Measurements from ENCODE around the gene CABP2. TPM values are rescaled to one million over a fixed set of nuclear protein-coding genes. Genes with fewer than 3 reads are reported as not detected.

CABP2 gene
- total RNA-seq, 2 donors from 2014 or later = not detected

GRCh38 chr11:67508486-67509121 is 14.6 kb downstream of the CABP2 start:
- peak; percentile 58 to 70 for ATAC-seq
- peak overlapping the region; percentile 92 for H3K4me3 Mint-ChIP-seq

GRCh38 chr11:67507864-67508485 is 15.3 kb downstream of the CABP2 start, which contains the start of gene CDK2AP2:
CDK2AP2 (minus strand) TSS chr11:67508162; CDS start chr11:67508082, 80 bp downstream.
- Mint-ChIP-seq H3K9me3 (no peaks in the 10 kb centered on the region), H3K4me3 (peak within 1 kb of the TSS; percentile 92), H3K36me3 (no peaks in the 10 kb centered on the region), H3K27ac (peak within 1 kb of the TSS; percentile 92 to 93), H3K4me1 (ENCODE audit: low read depth in 2 of 2) (peaks cover 28 to 29% of the 10 kb centered on the region in 2 donors), H3K27me3 (peaks cover 3 to 7% of the 10 kb centered on the region in 2 donors)
- DNase-seq (ENCODE audit: low spot score) (peak; percentile 100), ATAC-seq (peak; percentile 88 to 91)

More at GRCh38 chr11:67508486-67509121, 14.6 kb downstream of the CABP2 start:
- H3K27ac Mint-ChIP-seq = peak overlapping the region; percentile 92 to 93
- no peaks in the 10 kb centered on the region for H3K36me3 Mint-ChIP-seq
- DNase-seq (ENCODE audit: low spot score) = peak; percentile 99
- peaks cover 3 to 7% of the 10 kb centered on the region in 2 donors for H3K27me3 Mint-ChIP-seq
- peaks cover 25% of the 10 kb centered on the region in 2 donors for H3K4me1 Mint-ChIP-seq (ENCODE audit: low read depth in 2 of 2)
- no peaks in the 10 kb centered on the region for H3K9me3 Mint-ChIP-seq

- peaks cover 3 to 7% of the 10 kb centered on the region in 2 donors for H3K27me3 Mint-ChIP-seq
- H3K4me1 Mint-ChIP-seq (ENCODE audit: low read depth in 2 of 2) = peaks cover 32% of the 10 kb centered on the region in 2 donors
- DNase-seq (ENCODE audit: low spot score) (no peak), ATAC-seq (no peak)
- H3K4me3 Mint-ChIP-seq = peak overlapping the region; percentile 92
- no peaks in the 10 kb centered on the region for H3K36me3 Mint-ChIP-seq
- no peaks in the 10 kb centered on the region for H3K9me3 Mint-ChIP-seq
- H3K27ac Mint-ChIP-seq = peak overlapping the region; percentile 92 to 93
These were observed 15.9 kb downstream of the CABP2 start for GRCh38 chr11:67507242-67507863.

- no peaks in the 10 kb centered on the region for H3K9me3 Mint-ChIP-seq
- DNase-seq (ENCODE audit: low spot score) = no peak
- no peaks in the 10 kb centered on the region for H3K36me3 Mint-ChIP-seq
- no peak for ATAC-seq
- H3K27ac Mint-ChIP-seq = peak overlapping the region; percentile 92 to 93
- H3K4me3 Mint-ChIP-seq = peak overlapping the region; percentile 92
- H3K4me1 Mint-ChIP-seq (ENCODE audit: low read depth in 2 of 2) = peaks cover 32% of the 10 kb centered on the region in 2 donors
- H3K27me3 Mint-ChIP-seq = peaks cover 3 to 7% of the 10 kb centered on the region in 2 donors
These were observed 16.7 kb downstream of the CABP2 start for GRCh38 chr11:67506426-67507051.

GRCh38 chr11:67505605-67506396 is 17.4 kb downstream of the CABP2 start:
- H3K4me1 Mint-ChIP-seq (ENCODE audit: low read depth in 2 of 2) = peaks cover 37% of the 10 kb centered on the region in 2 donors

GRCh38 chr11:67504950-67505581 is 18.2 kb downstream of the CABP2 start, which contains the start of gene PITPNM1:
PITPNM1 (minus strand) TSS chr11:67505363; CDS start chr11:67504180, 1,183 bp downstream.
- Mint-ChIP-seq H3K9me3 (no peaks in the 10 kb centered on the region), H3K4me3 (peak within 1 kb of the TSS; percentile 92), H3K27ac (peak within 1 kb of the TSS; percentile 87 to 92), H3K36me3 (peaks cover 8% of the 10 kb centered on the region), H3K27me3 (no peaks in the 10 kb centered on the region), H3K4me1 (ENCODE audit: low read depth in 2 of 2) (peaks cover 41 to 42% of the 10 kb centered on the region in 2 donors)
- DNase-seq (ENCODE audit: low spot score) = peak; percentile 86
- ATAC-seq = peak; percentile 32 to 37

More at GRCh38 chr11:67505605-67506396, 17.4 kb downstream of the CABP2 start:
- ATAC-seq = peak; percentile 44 to 49
- peak; percentile 86 for DNase-seq (ENCODE audit: low spot score)
- peak overlapping the region; percentile 92 for H3K4me3 Mint-ChIP-seq
- H3K27me3 Mint-ChIP-seq = peaks cover under 1% of the 10 kb centered on the region in 2 donors
- H3K9me3 Mint-ChIP-seq = no peaks in the 10 kb centered on the region
- peaks cover 5% of the 10 kb centered on the region for H3K36me3 Mint-ChIP-seq
- H3K27ac Mint-ChIP-seq = peak overlapping the region; percentile 87 to 92

GRCh38 chr11:67504005-67504949 is 19.0 kb downstream of the CABP2 start:
- H3K36me3 Mint-ChIP-seq = peaks cover 8% of the 10 kb centered on the region

GRCh38 chr11:67503119-67504004 is 19.9 kb downstream of the CABP2 start:
- H3K4me1 Mint-ChIP-seq (ENCODE audit: low read depth in 2 of 2) = peaks cover 32 to 33% of the 10 kb centered on the region in 2 donors
- peak overlapping the region; percentile 6 to 21 for H3K27ac Mint-ChIP-seq
- H3K36me3 Mint-ChIP-seq = peaks cover 8% of the 10 kb centered on the region
- ATAC-seq (no peak), DNase-seq (ENCODE audit: low spot score) (no peak)
- H3K4me3 Mint-ChIP-seq = peak overlapping the region; percentile 74
- H3K9me3 Mint-ChIP-seq = no peaks in the 10 kb centered on the region
- no peaks in the 10 kb centered on the region for H3K27me3 Mint-ChIP-seq

More at GRCh38 chr11:67504005-67504949, 19.0 kb downstream of the CABP2 start:
- H3K4me1 Mint-ChIP-seq (ENCODE audit: low read depth in 2 of 2) = peaks cover 40 to 41% of the 10 kb centered on the region in 2 donors
- H3K4me3 Mint-ChIP-seq = peak overlapping the region; percentile 92
- peak; percentile 73 for DNase-seq (ENCODE audit: low spot score)
- no peaks in the 10 kb centered on the region for H3K9me3 Mint-ChIP-seq
- peak overlapping the region; percentile 76 to 92 for H3K27ac Mint-ChIP-seq
- no peak for ATAC-seq
- no peaks in the 10 kb centered on the region for H3K27me3 Mint-ChIP-seq

GRCh38 chr11:67502328-67502979 is 20.8 kb downstream of the CABP2 start:
- no peak for DNase-seq (ENCODE audit: low spot score)
- H3K4me3 Mint-ChIP-seq = peak overlapping the region; percentile 74
- peaks cover 32 to 33% of the 10 kb centered on the region in 2 donors for H3K4me1 Mint-ChIP-seq (ENCODE audit: low read depth in 2 of 2)
- no peak for ATAC-seq
- peaks cover 8% of the 10 kb centered on the region for H3K36me3 Mint-ChIP-seq
- peak overlapping the region; percentile 6 to 21 for H3K27ac Mint-ChIP-seq
- no peaks in the 10 kb centered on the region for H3K9me3 Mint-ChIP-seq
- H3K27me3 Mint-ChIP-seq = no peaks in the 10 kb centered on the region

GRCh38 chr11:67501854-67502253 is 21.4 kb downstream of the CABP2 start:
- Mint-ChIP-seq H3K4me3 (no peak overlapping the region), H3K27ac (no peak overlapping the region), H3K4me1 (ENCODE audit: low read depth in 2 of 2) (peaks cover 28 to 30% of the 10 kb centered on the region in 2 donors), H3K36me3 (peaks cover 8% of the 10 kb centered on the region), H3K27me3 (no peaks in the 10 kb centered on the region), H3K9me3 (no peaks in the 10 kb centered on the region)
- DNase-seq (ENCODE audit: low spot score) = no peak
- no peak for ATAC-seq
